Stomach (tissue), 4 donors: ENCODE results near the gene PRKCH.

Source experiments
- POLR2A ChIP-seq, 4 donors: fragments of 450-650 bp; IDR thresholded peaks; one replicate each; pipeline ENCODE4 v1.6.1; 2016; ENCODE audit warnings: antibody characterized with exemption in 4 of 4, control low read depth in 2 of 4, mild to moderate bottlenecking in 1 of 4, moderate library complexity in 1 of 4
- TF ChIP-seq, protein P1 (sequence below), 7 experiments: fragments of 450-650 bp in 4 of 7; fragments of 200-600 bp in 3 of 7; sonication (generic) in 3 of 7; IDR thresholded peaks; one replicate each; pipeline ENCODE4 v1.5.1; 2016 to 2019; ENCODE audit warnings: antibody characterized with exemption in 7 of 7, control low read depth in 2 of 7, mild to moderate bottlenecking in 1 of 7

- TF ChIP-seq, protein P1, sequence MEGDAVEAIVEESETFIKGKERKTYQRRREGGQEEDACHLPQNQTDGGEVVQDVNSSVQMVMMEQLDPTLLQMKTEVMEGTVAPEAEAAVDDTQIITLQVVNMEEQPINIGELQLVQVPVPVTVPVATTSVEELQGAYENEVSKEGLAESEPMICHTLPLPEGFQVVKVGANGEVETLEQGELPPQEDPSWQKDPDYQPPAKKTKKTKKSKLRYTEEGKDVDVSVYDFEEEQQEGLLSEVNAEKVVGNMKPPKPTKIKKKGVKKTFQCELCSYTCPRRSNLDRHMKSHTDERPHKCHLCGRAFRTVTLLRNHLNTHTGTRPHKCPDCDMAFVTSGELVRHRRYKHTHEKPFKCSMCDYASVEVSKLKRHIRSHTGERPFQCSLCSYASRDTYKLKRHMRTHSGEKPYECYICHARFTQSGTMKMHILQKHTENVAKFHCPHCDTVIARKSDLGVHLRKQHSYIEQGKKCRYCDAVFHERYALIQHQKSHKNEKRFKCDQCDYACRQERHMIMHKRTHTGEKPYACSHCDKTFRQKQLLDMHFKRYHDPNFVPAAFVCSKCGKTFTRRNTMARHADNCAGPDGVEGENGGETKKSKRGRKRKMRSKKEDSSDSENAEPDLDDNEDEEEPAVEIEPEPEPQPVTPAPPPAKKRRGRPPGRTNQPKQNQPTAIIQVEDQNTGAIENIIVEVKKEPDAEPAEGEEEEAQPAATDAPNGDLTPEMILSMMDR (IDR thresholded peaks at IDR 0.05), result no peak
- no peak for TF ChIP-seq POLR2A (IDR thresholded peaks at IDR 0.05)
Observed at GRCh38 chr14:61453103-61453767, 131.9 kb downstream of the PRKCH start.
